ENCODE results near the gene CCDC197. TPM values are rescaled to one million over a fixed set of nuclear protein-coding genes. Genes with fewer than 3 reads are reported as not detected.

Gene CCDC197
- total RNA-seq, 1 donor from 2014 or later, result not detected

DNA sequence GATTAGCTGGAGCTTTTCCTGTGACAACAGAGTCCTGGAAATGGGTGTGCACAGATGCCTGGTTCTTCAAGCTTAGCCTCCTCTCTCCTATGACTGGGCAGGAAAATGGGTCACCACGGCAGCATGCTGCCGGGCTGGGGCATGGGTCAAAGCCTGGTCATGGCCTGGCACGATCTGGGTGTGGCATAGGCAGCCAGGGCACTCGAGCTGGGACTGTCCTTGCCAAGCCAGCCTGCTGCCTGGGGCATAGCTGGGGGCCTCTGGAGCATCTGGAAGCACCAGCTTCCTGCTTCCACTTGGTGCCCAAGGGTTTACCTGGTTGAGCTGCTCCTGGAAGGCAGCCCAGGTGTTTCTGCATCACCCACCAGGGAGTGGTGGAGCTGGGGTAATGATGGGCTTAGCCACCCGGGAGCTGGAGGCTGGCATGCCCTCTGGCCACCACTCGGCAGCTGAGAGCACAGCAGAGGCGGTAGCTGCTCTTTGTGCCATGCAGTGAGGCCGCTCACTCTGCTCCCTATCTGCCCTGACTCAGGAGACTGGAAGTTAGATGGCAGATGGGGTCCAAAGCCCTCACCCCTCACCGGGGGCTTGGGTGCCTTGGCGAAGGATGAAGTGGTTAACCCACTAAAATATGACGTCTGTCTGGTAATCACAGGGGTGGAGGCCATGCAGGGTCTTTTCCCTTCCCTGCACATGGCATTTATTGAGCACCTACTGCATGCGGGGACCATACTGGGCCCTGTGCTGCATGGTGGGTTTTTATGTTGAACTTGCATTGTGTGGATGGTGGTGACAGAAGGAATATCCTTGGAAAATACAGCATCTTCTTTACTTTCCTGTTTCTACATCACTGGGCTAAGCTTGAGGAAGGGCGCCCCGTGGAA lies 30.7 kb downstream of the CCDC197 start:
- DNase-seq, result peak; percentile 23

GRCh38 chr14:94028450-94028826 lies 31.3 kb downstream of the CCDC197 start:
- DNase-seq, result peak; percentile 47

GRCh38 chr14:94029265-94029664 lies 32.2 kb downstream of the CCDC197 start:
- DNase-seq, result no peak

DNA sequence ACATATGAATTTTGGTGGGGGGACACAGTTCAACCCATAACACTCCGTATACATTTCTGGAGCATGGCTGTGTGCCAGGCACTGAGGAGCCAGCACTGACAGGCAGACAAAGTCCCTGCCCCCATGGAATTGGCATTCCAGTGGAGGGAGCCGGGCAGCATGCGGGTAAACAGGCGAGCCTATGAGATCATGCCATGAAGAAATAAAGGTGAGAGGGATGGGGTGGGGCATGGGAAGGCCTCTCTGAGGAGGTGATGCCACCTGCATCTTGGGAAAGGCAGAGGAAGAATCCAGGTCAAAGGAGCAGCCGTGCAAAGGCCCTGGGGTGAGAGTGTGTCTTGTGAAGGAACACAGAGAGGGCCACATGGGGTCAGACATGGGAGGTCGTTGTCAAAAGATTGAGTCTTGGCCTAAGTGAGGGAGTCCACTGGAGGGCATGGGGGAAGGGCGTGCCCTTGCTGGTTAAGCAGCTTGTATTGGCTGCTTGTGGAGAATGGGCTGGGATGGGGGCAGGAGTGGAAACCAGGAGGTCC lies 32.6 kb downstream of the CCDC197 start:
- no peak for DNase-seq

- no peak for DNase-seq
Observed at GRCh38 chr14:94030571-94030970, 33.5 kb downstream of the CCDC197 start.

DNA sequence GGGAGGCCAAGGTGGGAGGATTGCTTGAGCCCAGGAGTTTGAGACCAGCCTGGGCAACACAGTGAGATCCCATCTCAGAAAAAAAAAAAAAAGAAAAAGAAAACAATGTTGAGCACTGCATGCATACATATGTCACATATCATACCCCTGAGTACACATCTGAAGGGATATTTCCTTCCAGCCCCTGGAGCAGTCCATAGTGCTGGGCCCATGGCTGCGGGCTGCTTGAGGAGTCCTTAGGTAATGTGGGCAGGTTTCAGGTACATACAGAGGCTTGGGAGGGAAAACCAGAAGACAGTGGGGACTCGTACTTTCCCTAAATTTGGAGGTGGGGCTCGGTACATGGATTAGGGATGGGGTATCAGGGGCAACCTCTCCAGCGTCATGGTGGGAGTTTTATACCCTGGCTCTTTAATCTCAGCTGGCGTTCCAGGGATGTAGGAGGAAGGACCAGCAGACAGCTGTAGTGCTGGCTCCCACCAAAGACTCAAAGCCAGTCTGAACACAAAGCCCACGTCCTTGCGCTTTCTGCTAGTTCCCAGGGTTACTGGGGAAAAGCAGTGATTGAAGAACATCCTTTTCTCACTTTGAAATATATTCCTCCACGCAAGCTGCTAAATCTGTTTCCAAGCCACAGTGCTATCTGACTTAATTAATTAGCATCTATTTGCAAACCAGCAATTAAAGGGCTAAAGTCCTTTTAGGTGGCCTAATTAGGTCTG lies 34.2 kb downstream of the CCDC197 start:
- DNase-seq, result no peak

DNA sequence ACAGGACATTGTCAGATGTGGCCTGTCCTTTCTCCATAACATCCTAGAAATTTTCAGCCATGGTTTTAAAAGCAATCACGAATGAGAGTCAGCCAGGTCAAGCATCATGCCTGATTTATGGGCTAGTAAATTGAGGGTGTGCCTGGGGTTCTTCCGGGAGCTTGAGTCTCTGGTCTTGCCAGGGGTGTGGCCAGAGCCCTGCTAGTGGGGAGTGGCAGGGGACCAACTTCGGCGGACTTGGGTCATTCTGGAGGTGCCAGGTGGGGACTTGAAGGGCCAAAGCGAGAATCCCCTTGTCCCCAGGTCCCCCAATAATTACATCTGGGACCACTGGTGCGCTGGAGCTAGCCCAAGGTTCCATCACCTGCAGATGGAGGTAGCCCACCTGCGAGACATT lies 34.8 kb downstream of the CCDC197 start:
- DNase-seq, result no peak

DNA sequence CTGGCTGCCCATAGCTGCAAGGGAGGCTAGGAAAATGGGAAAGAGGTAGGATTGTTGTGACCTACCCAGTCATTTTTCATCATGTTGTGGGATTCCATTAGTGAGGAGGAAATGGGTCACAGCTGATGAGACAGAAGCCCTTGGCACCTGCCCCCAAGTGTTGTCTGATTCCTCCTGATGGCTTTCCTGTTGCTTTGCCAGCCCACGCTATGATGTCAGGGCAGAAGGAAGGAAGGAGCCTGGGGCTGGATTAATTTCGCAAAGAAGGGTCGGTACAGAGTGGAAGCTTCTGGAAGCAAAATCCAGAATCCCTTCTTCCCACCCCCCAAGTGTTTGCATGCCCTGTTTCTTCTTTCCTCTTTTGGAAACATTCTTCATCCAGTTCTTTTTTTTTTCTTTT lies 37.8 kb downstream of the CCDC197 start:
- peak; percentile 43 for DNase-seq

GRCh38 chr14:94036313-94037167 lies 39.4 kb downstream of the CCDC197 start:
- peak; percentile 86 for DNase-seq

GRCh38 chr14:94037954-94038353 lies 40.9 kb downstream of the CCDC197 start:
- no peak for DNase-seq

GRCh38 chr14:94038510-94038909 lies 41.4 kb downstream of the CCDC197 start:
- DNase-seq, result no peak

GRCh38 chr14:94038921-94039629 lies 42.0 kb downstream of the CCDC197 start:
- DNase-seq, result no peak

GRCh38 chr14:94040247-94040646 lies 43.1 kb downstream of the CCDC197 start:
- no peak for DNase-seq

DNA sequence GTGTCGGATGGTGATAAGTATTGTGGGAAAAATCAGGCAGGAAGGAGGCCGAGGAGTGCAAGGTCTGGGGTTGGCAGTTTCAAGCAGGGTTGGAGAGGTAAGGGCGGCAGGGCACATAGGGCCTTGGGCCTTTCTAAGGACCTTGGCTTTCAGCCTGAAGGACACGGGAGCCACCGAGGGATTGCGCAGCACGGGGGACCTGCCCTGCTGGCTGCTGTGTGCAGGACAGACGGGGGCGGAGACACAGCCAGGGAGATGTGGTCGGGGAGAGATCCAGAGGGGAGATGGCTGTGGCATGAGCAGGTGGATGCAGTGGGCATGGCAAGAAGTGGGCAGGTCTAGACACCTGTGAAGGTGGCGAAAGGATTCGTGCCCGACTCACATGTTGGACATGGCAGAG lies 43.7 kb downstream of the CCDC197 start:
- no peak for DNase-seq

DNA sequence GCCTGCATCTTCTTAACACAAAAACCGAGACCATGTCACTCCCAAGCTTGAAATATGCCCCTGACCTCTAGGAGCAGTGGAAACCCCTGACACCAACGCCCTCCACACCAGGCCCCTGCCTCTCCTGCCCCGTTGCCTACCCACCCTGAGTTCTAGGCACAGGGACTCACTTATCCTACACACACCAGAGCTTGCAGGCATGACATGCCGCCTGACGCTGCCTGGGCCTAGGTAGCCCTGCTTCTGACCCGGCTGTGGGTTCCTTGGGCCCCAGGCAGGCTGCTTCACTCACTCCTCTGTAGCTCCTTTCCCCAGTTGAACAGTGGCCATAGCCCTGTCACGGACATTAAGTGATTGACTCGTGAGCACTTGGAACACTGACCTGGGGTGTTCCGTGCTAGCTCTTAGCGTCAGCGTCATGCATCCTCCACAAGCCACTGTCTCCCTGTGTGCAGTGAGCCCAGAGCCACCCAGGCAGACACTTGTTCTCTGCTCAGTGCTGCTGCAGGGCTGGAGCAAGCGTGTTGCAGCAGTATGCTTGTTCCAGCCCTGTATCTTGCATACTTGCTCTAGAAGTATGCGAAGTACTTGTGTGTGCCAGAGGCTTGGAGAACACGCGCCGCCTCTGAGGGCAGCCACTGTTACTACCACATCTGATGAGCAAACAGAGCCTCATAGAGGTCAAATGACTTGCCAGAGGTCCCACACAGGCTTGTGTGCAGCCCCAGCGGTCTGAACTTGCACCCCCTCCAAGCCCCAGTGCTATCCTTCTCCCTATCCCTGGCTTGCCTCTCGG lies 44.6 kb downstream of the CCDC197 start:
- DNase-seq, result no peak

GRCh38 chr14:94042433-94043091 lies 45.5 kb downstream of the CCDC197 start:
- DNase-seq, result no peak

GRCh38 chr14:94043111-94043755 lies 46.1 kb downstream of the CCDC197 start:
- DNase-seq, result no peak

GRCh38 chr14:94043756-94044475 lies 46.8 kb downstream of the CCDC197 start:
- DNase-seq, result no peak

- DNase-seq, result no peak
Observed at GRCh38 chr14:94044476-94045091, 47.5 kb downstream of the CCDC197 start.
